ENCODE data around the gene NUP42.
"Not testable (repeated sequence)": the region's sequence is repeated elsewhere in the genome, so short reads cannot be mapped to it uniquely, and the experiment has no call there.

NUP42 gene

DNA sequence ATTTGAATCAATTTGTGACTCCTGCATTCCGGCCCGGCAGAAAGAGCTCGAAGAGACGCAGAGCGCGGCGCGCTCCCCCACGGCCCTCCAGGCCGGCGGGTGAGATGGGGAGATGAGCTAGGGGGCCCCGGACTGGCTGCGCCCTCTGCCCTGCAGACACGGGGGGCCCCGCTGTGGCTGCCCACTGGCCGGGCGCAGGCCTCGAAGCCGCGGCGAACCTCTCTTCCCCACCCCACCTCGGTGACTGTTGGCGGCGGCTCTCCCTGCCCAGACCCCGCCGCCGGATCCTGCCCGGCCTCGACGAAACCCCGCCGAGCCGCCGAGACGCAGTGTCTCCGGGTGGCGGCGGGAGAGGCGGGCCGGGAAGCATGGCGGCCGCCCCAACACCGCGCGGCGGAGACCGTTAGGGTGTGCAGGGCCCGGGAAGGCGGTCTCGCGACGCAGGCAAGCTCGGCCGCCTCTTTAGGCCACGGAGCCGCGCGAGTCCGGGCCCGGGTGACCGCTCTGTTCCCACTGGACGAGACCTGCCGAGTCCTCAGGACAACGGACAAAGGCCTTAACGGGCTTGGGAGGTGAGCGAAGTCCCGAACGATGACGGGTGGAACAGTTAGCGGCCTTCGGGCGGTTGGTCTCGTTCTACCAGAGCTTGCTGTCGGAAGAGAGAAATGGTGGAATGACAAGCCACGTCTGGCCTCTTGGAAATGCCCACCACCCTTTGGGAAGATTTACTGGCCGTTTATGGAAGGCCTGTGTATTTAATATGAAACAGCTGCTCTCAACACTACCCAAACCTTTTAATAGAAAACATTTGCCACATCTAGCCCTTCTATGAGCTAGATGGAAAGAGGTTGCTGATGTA is 24.3 kb downstream of the NUP42 start:
- DNase-seq = peak; percentile 81

DNA sequence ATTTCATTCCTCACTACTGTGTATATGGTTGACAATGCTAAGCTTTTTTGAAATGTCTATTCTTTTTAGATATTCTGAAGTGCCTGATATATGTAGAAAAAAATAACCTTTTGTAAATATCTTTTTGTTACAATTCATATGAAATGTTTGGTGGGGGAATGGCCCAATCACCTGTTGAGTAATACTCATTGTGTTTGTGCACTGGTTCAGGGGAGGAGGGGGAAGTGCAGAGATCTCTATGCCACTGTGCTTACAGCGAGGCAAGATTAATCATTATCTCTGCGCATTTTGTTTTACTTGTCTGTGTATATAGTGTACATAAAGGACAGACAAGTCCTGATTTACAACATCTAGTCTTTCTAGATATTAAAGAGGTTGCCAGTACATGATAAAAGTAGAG is 25.2 kb downstream of the NUP42 start:
- DNase-seq = no peak

DNA sequence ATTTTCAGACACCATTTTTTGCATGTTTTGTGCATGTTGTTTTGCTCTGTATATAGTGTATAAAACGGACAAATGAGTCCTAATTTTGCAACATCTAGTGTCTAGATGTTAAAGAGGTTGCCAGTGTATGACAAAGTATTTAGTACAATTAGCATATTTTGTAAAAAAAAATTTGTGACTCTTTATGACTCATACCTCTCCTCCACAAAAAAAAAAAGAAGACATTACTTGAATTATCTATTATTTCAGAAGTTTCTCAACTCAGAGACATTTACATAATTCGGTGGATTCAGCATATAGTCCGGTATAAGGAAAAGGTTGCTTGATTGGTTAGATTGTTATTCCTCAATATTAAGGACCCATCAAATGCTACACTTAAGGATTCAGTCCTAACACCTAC is 26.0 kb downstream of the NUP42 start:
- DNase-seq = no peak

DNA sequence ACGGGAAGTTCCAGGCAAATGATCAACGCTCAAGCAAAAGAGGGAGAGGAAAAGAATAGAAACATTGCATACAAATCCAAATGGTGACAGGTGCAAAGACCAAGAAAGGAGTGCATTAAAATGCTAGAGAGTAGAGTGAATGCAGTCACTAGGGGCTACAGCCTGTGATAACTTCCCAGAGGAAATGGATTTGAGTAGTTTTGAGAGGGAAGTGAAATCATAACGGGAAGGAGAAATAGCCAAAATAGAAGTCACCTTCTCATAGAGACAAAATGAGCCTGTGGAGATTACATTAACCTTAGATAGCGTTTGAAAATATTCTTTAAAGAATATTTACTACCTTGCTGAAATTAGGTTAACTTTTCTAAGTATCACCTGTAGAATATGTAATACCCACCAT is 26.5 kb downstream of the NUP42 start:
- no peak for DNase-seq

DNA sequence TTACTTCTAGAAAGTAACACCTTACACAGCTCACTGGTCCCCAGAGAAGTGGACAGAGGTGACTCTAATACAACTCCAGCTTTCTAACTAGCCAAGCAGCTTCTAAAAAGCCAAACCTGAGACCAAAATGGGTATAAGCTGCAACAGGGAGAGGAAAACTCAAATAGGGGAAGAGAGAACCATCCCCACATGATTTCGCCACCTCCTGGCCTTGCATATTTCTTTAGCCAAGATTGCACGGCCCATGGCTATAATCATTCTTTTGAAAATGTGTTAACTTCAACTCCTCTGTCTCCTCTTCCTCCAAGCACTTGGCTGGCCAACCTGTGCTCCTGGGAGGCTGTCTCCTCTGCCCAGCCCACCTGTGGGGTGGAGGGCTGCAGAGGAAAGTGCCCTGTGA is 28.7 kb downstream of the NUP42 start:
- no peak for DNase-seq

DNA sequence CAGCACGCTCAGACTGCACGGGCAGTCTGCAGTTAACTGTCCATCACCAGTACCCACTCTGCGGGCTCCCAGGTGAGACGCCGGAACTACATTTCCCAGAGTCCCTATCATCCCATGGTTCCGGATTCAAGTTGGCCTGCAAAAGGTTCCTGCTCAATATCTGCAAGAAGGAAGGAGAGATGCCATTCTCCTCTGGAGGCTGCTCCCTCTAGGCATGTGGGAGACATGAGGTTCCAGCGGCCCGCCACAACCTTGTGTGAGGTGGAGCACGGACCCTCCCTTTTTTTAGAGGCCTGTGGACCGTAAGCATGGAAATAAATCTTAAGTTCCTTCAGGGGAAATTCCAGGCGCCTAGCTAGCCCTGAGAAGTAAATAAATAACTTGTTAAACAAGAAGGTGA is 29.7 kb downstream of the NUP42 start:
- DNase-seq = no peak

DNA sequence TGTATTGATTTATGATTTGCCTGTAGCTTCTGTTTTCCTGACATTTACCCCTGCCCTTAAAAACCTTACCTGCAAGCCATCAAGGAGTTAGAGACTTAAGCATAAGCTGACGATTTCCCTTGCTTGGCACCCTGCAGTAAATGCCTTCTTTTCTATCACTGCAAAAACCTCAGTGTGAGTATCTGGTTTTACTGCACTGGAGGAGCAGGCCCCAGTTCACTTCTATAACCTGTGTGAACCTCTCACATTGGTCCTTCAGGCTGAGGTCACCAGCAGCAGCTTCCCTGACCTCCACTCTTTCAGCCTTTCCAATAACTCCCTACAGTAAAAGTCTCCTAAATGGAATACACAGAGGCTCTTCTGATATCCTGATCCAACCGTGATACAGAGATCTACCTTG is 30.5 kb downstream of the NUP42 start:
- DNase-seq = no peak

DNA sequence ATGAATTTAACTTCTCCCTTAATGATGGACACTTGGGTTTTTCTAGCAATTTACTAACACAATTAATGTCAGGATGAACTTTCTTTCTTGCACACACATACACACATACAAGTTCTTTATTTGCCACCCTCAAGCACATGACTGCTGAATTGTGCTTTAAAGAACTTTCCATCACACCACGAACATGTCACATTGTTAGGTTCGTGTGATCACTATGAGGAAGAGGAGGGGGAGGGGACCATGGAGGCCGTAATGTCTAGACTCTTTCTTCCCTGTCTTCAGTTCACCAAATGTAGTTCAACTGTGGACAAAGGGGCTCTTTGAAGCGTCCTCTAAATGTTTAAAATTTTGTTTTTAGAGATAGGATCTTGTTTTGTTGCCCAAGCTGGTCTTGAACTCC is 31.0 kb downstream of the NUP42 start:
- DNase-seq = no peak

DNA sequence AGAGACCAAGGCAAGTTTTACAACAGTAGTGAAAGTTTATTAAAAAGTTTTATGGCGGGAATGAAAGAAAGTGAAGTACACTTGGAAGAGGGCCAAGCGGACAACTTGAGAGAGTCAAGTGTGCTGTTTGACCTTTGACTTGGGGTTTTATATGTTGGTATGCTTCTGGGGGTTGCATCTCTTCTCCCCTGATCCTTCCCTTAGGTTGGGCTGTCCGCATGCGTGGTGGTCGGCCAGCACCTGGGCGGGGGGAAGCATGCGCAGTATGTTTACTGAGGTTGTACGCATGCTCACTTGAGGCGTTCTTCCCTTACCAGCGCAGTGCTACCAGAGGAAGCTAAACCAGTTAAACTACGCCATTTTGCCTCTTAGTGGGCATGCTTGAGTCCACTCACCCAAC is 31.9 kb downstream of the NUP42 start:
- DNase-seq = no peak

DNA sequence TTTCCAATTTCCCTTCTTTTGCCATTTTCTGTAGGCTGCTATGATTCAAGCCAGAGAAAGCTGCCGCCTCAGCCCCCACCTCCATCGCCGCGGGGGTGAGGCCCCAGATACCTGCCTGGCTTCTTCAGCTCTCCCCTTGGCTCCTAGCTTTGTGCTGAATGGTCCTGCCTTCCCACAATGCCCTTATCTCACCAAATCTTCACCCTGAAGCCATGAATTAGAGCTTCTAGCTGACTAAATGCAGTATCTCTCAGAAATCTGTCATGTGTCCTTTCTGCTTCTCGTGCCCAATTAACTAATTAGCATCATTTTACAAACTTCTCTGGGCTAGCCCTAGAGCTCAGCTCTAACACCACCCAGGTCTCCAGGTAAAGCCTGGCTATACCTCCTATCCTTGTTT is 32.6 kb downstream of the NUP42 start:
- DNase-seq = no peak

DNA sequence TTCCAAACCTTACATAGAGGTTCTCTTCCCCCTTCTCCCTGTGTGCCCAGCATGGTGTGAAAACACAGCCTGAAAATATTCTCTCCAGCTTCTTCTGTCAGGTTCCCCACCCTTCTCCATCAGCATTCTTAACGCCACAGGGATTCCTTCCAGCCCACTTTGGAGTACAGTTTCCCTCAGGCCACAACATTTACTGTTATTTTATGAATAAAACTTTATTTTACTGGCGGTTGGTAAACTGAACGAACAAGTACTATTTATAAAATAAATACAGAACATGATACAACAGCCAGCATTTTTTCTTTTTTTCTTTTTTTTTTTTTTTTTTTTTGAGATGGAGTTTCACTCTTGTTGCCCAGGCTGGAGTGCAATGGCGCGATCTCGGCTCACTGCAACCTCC is 33.1 kb downstream of the NUP42 start:
- DNase-seq = no peak

DNA sequence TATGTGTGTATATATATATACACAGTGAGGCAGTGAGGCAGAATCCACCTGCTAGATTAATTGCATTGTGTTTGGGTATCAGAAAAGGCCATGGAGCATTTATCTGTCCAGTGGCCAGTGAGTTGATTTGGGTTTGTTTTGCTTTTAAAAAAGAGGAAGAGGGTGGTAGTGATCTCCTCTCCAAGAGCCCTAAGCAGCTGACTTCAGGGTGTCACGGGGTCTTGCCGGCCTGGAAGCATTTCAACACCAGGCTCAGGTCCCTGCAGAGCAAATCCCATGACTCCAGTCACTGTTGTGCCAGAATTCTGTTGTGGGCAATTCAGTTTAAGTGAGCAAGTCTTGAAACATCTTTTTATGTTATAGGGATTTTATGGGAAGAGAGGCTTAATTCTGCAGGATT is 34.2 kb downstream of the NUP42 start:
- DNase-seq = no peak

DNA sequence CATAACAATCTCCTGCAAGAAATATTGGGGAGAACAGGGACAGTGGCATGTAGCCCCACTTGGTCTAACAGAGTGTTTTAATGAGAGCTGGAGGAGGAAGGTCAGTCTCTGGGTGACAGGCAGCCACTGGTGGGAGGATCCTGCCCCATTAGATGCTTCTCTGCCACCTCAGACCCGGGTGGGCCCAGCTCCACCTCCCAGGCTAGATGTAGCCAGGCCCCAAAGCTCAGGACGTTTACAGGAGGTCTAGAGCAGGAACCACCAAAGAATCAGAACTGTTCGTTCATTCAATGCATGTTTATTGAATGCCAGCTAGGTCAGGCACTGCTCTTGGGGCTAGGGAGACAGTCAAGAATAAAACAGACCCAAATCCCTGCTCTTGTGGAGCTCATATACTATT is 36.3 kb downstream of the NUP42 start:
- DNase-seq = no peak

DNA sequence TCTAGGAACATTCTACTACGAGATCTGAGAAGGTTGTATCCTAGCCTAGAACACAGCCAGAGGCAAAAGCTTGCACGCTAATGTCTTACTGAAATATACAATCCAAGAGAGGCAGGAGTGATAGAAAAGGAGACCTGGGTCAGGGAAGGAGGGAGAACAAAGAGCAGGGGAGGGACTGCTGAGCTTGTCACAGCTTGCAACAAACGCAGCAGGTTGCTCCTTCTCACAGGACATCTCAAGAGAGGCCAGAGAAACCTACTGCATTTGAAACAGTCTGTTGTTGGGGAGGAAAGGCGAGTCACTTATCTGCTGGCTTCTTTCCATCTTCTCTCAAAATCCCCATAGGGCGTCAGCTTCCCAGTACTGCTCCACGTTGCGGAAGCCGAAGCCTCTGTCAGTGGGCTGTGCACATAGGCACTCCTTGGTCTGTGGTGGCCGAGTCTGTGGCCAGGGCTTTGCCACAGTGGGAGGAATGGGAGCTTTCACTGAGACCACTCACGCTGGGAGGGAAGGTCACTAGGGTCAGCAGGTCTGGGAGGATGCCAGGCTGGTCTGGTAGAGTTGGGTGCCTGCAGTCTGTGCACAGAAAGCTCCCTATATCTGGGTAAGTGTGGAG is 39.0 kb downstream of the NUP42 start:
- no peak for DNase-seq

DNA sequence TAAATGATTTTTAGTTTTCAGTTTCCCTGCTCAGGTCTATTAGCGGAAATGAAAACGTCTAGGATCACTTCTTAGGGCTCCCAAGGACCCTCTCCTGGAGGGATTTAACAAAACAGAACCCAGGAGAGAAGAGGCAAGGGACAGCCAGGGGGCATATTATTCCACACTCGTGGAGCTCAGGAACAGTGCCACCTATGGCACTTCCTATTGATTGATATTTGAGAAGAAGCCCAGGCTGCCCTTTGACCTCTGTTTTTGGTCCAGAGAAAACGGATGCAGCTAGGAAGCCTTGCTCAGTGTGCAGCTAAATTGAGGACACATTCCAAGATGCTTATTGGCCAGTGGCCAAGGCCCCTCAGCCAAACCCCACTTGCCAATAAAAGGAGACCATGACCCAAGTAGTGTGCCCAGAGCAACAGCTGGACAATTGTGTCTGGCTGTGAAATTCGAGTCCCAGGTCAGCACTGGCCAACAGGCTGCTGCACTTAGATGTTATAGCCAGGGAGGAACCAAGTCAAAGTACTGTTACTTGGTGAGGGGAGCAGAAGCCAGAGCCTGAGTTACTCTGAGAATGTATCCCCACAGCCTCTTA is 40.7 kb downstream of the NUP42 start:
- DNase-seq = no peak

DNA sequence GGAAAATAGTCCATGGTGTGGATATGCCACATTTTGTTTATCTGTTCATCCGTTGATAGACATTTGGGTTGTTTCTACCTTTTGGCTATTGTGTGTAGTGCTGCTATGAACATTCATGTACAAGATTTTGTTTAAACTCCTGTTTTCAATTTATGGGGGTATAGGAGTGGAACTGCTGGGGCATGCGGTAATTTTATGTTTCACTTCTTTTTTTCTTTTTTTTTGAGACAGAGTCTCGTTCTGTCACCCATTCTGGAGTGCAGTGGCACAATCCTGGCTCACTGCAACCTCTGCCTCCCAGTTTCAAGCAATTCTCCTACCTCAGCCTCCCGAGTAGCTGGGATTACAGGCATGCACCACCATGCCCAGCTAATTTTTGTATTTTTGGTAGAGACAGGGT is 42.5 kb downstream of the NUP42 start:
- not testable (repeated sequence) for DNase-seq

DNA sequence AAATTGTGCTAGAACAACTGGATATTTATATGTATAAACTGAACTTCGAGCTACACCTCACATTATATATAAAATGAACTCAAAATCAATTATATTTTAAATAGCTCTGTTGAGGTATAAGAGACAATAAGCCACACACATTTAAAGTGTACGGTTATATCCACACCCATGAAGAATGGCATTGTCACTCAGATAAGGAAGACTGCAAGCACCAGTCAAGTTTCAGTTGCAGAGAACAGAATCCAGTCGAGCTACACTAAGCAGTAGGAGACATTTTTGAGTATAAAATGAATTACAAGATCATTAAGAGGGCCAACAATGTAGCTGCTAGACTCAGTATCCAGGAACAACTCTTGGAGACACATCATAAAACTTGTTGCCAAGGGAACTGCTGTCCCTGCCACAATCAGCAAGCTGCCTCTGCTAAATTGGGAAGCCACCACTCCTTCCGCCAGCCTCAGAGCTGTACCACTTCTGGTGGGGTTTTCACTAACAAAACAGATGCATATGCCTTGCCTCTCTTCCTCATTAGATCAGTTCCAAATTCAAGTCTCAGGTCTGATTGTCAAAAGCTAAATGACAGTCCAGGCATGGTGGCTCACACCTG is 45.1 kb downstream of the NUP42 start:
- DNase-seq = no peak

DNA sequence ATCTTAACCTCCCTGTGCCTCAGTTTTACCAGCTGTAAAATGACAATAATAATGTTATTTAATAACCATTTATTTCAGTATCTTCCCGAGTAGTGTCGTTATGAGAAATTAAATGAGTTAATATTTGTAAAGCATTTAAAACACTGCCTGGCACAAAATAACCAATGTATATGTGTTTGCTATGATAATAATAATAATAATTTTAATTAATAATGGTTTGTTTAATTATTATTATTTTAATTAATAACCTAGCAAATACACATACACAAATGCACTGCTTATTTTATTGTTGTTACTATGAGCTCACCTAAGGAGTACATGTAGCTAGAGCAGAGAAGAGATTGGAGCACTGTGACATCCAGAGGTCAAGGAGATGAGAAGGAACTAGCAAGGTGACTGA is 46.6 kb downstream of the NUP42 start:
- DNase-seq = no peak

DNA sequence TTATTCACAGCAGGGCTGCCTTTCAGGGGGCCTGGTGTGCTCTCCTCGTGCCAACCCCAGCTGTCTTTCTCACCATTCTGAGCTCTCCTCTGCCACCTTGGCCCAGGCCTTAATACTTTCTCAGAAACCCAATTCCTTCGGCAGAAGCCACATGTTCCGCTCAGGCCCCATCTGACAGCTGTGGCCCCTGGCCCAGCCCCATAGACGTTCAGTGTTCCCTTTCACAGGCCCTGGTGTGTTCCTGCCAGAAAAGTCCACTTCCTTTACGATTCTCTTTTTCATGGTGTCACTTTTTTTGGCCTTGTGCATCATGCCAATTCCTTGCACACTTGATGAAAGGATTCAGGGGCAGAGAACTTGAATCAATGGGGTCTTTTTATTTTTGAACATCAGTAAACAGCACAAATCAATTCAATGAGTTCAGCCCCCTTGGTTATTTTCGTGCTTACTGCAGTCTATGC is 48.8 kb downstream of the NUP42 start:
- peak; percentile 18 for DNase-seq

DNA sequence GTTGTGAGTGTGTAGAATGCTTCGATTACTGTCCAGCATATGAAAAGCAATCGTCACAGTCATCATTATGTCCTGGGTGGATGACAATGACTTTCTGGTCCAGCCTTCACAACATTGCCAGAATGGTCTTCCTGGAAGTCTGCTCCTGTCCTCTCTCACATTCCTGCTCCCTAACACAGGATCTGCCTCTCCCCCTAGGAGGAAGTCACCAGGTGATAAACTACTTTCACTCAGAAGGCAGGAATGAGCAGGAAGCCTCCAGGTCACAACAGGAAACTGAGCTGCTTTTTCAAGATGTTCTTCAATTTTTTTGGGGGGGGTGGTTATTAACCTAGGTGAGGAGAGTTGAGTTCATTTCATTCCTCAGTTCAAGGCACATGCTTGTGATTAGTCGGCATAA is 51.1 kb downstream of the NUP42 start:
- no peak for DNase-seq

DNA sequence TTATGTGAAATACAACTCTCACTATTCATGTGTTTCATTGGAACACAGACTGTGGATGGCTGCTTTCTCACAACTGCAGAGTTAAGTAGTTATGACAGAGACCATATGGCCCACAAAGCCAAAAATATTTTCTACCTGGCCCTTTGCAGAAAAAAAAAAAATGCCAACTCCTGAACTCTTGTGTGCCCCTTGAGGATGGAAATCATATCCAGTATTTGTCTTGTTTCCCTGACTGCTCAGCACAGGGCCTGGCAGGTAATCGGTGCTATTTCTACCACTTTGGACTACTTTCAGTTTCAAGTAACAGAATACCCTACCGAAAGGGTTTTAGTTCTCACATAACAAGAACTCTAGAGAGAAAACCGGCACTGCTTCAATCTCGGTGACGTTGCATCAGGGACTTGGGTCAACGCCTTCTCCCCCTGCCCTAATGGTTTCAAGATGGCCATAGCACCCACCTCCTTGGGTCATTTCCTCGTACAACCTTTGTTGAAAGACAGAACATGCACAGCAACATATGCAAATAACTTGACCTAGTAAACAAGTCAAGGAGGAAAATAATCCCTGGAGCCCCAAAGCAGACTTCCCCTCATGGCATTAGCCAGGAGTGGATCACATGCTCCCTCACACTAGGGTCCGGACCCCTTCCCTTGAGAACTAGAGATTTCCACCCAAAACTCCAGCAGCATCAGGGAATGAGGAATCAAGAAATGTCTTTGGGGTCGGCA is 52.9 kb downstream of the NUP42 start:
- DNase-seq = no peak

DNA sequence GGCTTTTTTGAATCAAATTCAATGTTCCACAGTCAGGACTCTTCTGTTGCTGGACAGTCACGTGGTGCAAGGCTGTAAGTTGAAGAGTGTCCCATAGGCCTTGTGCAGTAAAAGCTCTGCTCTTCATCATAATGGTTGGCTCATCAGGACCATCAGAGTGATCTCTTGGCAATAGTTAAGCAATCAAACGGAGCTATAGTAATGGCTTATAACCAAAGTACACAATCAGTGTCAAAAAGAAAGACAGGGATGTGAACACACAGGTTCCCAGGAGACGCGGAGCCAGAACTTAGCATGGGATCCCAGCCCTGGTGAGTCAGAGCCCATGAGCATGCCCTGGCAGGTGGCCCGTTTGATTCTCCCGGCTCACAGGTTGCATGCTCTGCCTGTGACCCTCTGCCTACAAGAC is 54.0 kb downstream of the NUP42 start:
- peak; percentile 27 for DNase-seq

DNA sequence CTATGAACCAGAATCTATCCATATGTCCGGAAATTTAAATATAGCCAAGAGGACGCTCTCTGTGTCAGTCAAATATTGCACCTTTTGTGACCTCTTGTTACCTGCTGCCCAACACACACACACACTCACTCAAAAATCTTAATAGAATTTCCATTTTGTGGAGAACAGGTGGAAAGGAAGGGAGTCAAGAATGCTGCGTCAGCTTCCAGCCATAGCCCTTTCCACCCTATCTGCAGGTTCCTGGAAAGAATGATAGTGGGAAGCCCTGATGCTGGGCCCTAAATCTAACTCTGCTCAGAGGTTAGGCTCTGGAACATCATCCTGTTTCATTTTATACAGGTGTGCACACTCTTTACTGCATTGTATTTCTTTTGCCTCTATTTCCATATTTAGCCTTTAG is 55.2 kb downstream of the NUP42 start:
- no peak for DNase-seq
